GM18526 (cell line): ENCODE results near the gene DYNLRB1.

ENCODE experiments used
- POLR2A ChIP-seq: IDR thresholded peaks from 3 replicates; pipeline ENCODE4 v1.6.1; 2011; ENCODE audit not compliant: insufficient read length; ENCODE audit errors: extremely low read depth

The DYNLRB1 gene

GRCh38 chr20:34562641-34563040 lies 46.4 kb downstream of the DYNLRB1 start:
- no peak for TF ChIP-seq POLR2A

DNA sequence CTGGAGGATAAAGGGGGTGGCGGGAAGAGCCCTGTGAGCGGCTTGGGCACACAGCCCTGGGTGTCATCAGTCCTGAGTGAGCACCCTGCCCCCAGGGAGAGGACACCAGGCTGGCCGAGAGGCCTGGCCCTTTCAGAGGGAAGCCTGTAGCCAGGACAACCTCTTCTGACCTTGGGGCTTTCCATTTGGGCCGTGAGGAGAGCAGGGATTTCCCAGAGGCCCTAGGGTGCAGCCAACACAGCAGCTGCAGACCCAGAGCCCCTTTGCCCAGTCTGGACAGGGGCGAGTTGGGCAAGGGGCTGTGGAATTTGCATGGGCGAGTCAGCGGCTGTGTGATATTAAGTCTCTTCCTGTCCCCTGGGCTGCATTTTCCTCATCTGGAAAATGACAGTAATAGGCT lies 48.6 kb downstream of the DYNLRB1 start:
- TF ChIP-seq POLR2A, result no peak

- TF ChIP-seq POLR2A, result no peak
Measured at GRCh38 chr20:34566978-34567891, 51.0 kb downstream of the DYNLRB1 start.

DNA sequence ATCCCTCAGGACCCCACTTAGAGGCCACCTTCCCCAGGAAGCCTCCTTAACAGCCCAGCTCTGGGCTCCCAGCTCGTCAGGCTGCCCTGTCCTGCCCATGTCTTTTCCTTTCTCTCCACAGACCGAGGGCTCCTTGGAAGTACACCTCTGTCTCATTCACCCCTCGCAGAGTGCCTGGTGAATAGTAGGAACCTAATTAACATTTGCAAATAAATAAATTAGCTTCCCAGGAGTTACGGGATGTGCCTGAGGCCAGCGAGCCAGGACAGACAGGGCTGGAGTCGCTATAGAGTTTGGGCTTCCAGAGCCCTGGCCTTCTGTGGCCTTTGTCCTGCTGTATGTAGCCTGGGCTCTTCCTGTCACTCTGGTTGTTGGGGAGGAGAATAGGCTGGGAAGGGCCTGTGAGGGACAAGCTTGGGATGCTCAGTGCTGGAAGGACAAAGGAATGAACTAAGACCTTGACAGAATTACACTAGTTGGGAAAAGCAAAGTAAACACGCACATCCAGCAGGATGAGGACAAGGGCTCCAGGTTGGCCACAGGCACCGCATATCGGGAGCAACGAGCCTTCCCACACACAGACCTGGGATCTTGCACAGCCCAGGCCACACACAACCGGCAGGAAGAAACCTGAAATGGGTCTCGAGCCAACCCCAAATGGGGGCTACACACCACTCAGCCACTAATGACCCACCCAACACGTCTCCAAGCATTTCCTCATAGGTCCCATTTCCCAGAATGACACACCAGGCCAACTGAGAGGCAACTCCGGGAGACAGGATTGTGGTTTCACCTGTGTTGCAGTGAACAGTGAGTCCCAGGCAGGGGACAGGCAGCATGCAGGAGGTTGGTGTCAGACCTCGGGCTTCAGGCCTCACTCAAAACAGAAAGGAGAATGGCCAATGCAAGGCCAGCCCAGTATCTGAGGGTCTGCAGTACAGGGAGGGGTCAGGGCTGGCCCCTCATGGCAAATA lies 52.0 kb downstream of the DYNLRB1 start:
- TF ChIP-seq POLR2A, result no peak

- TF ChIP-seq POLR2A, result no peak
Measured at GRCh38 chr20:34569598-34569997, 53.4 kb downstream of the DYNLRB1 start.

GRCh38 chr20:34570859-34571306 lies 54.7 kb downstream of the DYNLRB1 start:
- no peak for TF ChIP-seq POLR2A

- no peak for TF ChIP-seq POLR2A
Measured at GRCh38 chr20:34571753-34572152, 55.5 kb downstream of the DYNLRB1 start.

DNA sequence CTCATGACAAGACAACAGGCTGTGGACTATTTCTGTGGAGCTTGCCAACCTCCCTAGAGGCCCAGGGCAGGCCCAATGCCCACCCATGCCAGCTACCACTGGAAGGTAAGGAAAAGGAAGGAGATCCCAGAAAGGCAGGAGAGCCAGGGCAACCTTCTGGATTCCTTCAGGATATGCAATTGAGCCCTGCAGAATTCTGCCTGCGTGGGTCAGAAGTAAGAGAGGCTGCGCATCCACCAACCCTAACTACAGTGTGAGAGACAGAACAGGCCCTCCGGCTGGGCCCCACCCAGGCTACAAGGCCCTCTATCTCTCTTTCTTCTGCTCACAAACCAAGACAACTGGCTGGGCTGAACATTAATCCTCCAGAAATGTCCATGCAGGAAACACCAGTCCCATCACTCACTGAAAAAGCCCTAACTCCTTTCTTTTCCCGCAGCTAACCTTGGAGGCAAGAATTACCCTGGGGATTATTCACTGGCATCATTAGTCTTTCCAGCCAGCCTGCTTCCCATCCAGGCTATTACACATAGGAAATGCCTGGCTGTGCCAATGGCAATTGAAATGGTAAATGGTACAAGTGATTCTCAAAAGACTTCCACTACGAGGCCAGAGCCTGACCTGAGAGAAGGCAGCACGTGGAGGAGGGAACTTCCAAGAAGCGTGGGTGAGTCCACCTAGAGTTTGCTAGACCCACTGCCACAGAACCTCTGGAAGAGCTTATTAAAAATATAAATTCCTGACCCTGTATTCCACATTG lies 57.5 kb downstream of the DYNLRB1 start:
- TF ChIP-seq POLR2A, result no peak

GRCh38 chr20:34574426-34574825 lies 58.2 kb downstream of the DYNLRB1 start:
- no peak for TF ChIP-seq POLR2A

DNA sequence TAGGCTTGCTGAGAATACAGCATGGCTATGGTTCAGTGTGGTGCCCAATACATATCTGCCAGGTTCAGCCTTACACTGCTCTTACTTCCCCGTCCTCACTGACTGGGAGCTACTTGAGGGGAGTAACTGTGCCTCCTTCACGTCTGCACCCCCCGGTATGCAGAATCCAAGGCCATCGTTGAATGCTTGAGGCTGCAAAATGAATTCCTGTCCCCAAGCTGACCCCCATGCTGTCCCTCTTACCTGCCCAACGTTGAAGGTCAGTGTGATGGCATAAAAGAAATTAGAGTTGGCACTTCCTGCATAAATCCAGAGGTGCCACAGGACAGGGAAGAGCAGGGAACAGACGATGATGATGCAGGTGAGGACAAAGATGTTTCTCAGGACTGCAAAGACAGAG lies 58.6 kb downstream of the DYNLRB1 start:
- no peak for TF ChIP-seq POLR2A

- TF ChIP-seq POLR2A, result no peak
Measured at GRCh38 chr20:34575271-34575670, 59.0 kb downstream of the DYNLRB1 start.

DNA sequence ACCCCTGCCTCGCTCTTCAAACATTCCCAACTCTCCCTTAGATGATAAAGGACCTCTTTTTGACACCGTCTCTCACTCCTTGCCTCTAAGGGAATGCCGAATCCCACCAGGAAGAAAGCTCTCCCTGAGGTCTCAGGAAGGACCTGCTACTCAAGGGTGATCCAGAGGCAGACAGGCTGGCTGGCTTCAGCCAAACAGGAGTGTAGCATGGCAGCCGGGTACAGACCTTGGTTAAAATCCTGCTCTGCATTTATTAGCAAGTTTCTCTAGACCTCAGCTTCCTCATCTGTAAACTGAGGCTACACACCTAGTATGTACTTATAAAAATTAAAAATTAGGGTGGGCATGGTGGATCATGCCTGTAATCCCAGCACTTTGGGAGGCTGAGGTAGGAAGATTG lies 59.5 kb downstream of the DYNLRB1 start:
- TF ChIP-seq POLR2A, result no peak

DNA sequence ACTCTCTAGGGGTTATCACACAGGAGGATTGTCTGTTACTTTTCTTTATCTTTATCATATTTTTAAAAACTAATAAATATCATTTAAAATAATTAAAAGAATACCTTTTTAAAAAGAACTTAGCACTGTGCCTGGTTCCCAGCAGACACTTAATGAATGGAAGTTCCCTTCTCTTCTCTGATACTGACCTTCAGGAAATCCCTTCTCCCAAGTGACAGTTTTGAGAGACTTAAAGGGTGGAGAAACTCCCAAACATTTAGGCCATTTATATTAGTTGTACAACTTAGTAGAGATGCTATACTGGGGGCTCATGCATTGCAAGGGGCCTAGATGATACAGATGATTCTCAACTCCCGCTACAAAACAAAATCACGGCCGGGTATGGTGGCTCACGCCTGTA lies 60.8 kb downstream of the DYNLRB1 start:
- no peak for TF ChIP-seq POLR2A

DNA sequence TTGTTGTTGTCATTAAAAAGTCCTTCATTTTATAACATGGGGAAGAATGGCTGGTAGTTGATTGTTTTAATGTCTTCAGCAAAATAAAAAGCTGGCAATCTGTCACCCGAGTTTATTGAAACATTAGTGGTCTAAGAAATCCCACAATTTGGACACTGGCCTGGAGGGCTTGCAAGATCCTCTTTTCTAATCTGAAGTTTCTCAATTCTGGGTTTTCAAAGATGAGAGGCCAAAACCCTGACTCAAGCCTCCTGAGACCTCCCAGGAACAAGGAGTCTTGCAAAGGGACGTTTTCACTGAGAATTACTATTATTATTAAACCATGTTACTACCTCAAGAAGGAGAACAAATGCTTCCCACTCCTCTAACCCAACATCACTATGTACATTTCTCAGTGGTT lies 61.8 kb downstream of the DYNLRB1 start:
- TF ChIP-seq POLR2A, result no peak

DNA sequence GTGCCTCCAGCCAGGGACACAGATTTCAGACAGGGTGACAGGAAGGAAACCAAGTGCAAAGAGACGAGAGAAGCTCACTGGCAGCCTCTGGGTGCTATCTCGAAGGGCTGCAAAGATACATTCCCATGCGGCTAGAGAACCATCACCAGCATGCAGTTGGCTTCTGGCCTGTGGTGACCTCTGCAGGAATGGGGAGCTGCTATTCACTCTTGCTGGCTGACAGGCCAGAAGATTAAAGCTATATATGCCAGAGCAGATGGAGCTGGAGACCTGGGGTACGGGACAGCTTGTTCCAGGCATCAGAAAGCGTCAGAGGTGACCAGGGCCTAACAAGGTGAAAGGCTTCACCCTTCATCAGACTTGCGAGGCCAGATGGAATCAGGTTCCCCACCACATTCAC lies 62.3 kb downstream of the DYNLRB1 start:
- no peak for TF ChIP-seq POLR2A
